NCI-H1694 (cell line): Measurements from ENCODE around the gene GNAL.

Source experiments
- DNase-seq: peaks from one replicate; lab custom pipeline; 2025; lab: John Stamatoyannopoulos, UW

The GNAL gene

GRCh38 chr18:11724781-11725180 lies 35.7 kb downstream of the GNAL start:
- DNase-seq: no peak

GRCh38 chr18:11726556-11726955 lies 37.5 kb downstream of the GNAL start:
- DNase-seq: no peak

- DNase-seq: no peak
Observed at GRCh38 chr18:11728249-11728648, 39.2 kb downstream of the GNAL start.

- DNase-seq: no peak
Observed at GRCh38 chr18:11729556-11729955, 40.5 kb downstream of the GNAL start.

- DNase-seq: no peak
Observed at GRCh38 chr18:11733031-11733430, 44.0 kb downstream of the GNAL start.

GRCh38 chr18:11736656-11737055 lies 47.6 kb downstream of the GNAL start:
- DNase-seq: no peak

- no peak for DNase-seq
Observed at GRCh38 chr18:11739893-11740292, 50.8 kb downstream of the GNAL start.

- no peak for DNase-seq
Observed at GRCh38 chr18:11740461-11740860, 51.4 kb downstream of the GNAL start.

- DNase-seq: no peak
Observed at GRCh38 chr18:11741505-11742145, 52.6 kb downstream of the GNAL start.

GRCh38 chr18:11745521-11745920 lies 56.5 kb downstream of the GNAL start:
- no peak for DNase-seq

- no peak for DNase-seq
Observed at GRCh38 chr18:11747286-11747685, 58.2 kb downstream of the GNAL start.

GRCh38 chr18:11747731-11748130 lies 58.7 kb downstream of the GNAL start:
- DNase-seq: no peak

- no peak for DNase-seq
Observed at GRCh38 chr18:11749305-11749704, 60.2 kb downstream of the GNAL start.

- DNase-seq: no peak
Observed at GRCh38 chr18:11750171-11750570, 61.1 kb downstream of the GNAL start.

- DNase-seq: no peak
Observed at GRCh38 chr18:11750581-11751310, 61.7 kb downstream of the GNAL start.

GRCh38 chr18:11751341-11752115 lies 62.5 kb downstream of the GNAL start:
- no peak for DNase-seq

GRCh38 chr18:11752116-11752911 lies 63.2 kb downstream of the GNAL start:
- DNase-seq: no peak

- DNase-seq: no peak
Observed at GRCh38 chr18:11754979-11755378, 65.9 kb downstream of the GNAL start.

GRCh38 chr18:11757084-11757590 lies 68.1 kb downstream of the GNAL start:
- no peak for DNase-seq

GRCh38 chr18:11759456-11759855 lies 70.4 kb downstream of the GNAL start:
- no peak for DNase-seq

- no peak for DNase-seq
Observed at GRCh38 chr18:11760498-11761167, 71.6 kb downstream of the GNAL start.
